Measurements from ENCODE around the gene PGBD5.

The PGBD5 gene

GRCh38 chr1:230394134-230394533, 32.0 kb downstream of the PGBD5 start:
- DNase-seq, result no peak

GRCh38 chr1:230393722-230394121, 32.4 kb downstream of the PGBD5 start:
- DNase-seq, result no peak

GRCh38 chr1:230392920-230393521, 33.1 kb downstream of the PGBD5 start:
- DNase-seq, result no peak

GRCh38 chr1:230392536-230392909, 33.6 kb downstream of the PGBD5 start:
- no peak for DNase-seq

- no peak for DNase-seq
Observed at GRCh38 chr1:230391776-230392535, 34.2 kb downstream of the PGBD5 start.

GRCh38 chr1:230390371-230390770, 35.8 kb downstream of the PGBD5 start:
- no peak for DNase-seq

- DNase-seq, result no peak
Observed at GRCh38 chr1:230387876-230388275, 38.3 kb downstream of the PGBD5 start.

- no peak for DNase-seq
Observed at GRCh38 chr1:230387296-230387695, 38.8 kb downstream of the PGBD5 start.

GRCh38 chr1:230386637-230387262, 39.4 kb downstream of the PGBD5 start:
- no peak for DNase-seq

GRCh38 chr1:230385930-230386329, 40.2 kb downstream of the PGBD5 start:
- no peak for DNase-seq

- DNase-seq, result no peak
Observed at GRCh38 chr1:230385158-230385450, 41.0 kb downstream of the PGBD5 start.

- DNase-seq, result no peak
Observed at GRCh38 chr1:230384380-230385157, 41.6 kb downstream of the PGBD5 start.

- no peak for DNase-seq
Observed at GRCh38 chr1:230383425-230383824, 42.7 kb downstream of the PGBD5 start.

GRCh38 chr1:230382001-230382491, 44.1 kb downstream of the PGBD5 start:
- DNase-seq, result no peak

- no peak for DNase-seq
Observed at GRCh38 chr1:230381585-230381984, 44.5 kb downstream of the PGBD5 start.

- no peak for DNase-seq
Observed at GRCh38 chr1:230381049-230381467, 45.1 kb downstream of the PGBD5 start.

- DNase-seq, result no peak
Observed at GRCh38 chr1:230379928-230380327, 46.2 kb downstream of the PGBD5 start.

GRCh38 chr1:230379462-230379861, 46.7 kb downstream of the PGBD5 start:
- no peak for DNase-seq

GRCh38 chr1:230377851-230378250, 48.3 kb downstream of the PGBD5 start:
- no peak for DNase-seq

GRCh38 chr1:230377324-230377723, 48.8 kb downstream of the PGBD5 start:
- DNase-seq, result no peak

GRCh38 chr1:230376296-230376695, 49.8 kb downstream of the PGBD5 start:
- no peak for DNase-seq

GRCh38 chr1:230375780-230376179, 50.4 kb downstream of the PGBD5 start:
- DNase-seq, result no peak

- DNase-seq, result no peak
Observed at GRCh38 chr1:230375147-230375546, 51.0 kb downstream of the PGBD5 start.

Measured in stimulated activated naive CD4-positive, alpha-beta T cell treated with Interleukin-2 at 50 U/mL for 16 hours (primary cell).